NCI-H774 (cell line): ENCODE results near the gene ACER1.
"Not testable (repeated sequence)": the region's sequence is repeated elsewhere in the genome, so short reads cannot be mapped to it uniquely, and the experiment has no call there.

Source experiments
- DNase-seq: peaks from one replicate; lab custom pipeline; 2025; lab: John Stamatoyannopoulos, UW

ACER1 gene

DNA sequence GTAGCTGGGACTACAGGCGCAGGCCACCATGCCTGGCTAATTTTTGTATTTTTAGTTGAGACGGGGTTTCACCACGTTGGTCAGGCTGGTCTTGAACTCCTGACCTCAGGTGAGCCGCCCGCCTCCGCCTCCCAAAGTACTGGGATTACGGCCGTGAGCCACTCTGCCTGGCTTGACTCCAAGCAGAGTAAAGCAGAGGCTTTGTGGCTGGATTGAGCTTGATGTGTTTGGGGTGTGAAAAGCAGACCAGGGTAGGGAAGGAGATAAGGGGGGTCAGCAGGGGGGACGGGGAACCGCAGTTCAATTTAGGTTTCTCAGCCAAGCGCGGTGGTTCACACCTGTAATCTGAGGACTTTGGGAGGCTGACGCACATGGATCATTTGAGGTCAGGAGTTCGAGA is 23.8 kb upstream of the ACER1 start:
- no peak for DNase-seq

DNA sequence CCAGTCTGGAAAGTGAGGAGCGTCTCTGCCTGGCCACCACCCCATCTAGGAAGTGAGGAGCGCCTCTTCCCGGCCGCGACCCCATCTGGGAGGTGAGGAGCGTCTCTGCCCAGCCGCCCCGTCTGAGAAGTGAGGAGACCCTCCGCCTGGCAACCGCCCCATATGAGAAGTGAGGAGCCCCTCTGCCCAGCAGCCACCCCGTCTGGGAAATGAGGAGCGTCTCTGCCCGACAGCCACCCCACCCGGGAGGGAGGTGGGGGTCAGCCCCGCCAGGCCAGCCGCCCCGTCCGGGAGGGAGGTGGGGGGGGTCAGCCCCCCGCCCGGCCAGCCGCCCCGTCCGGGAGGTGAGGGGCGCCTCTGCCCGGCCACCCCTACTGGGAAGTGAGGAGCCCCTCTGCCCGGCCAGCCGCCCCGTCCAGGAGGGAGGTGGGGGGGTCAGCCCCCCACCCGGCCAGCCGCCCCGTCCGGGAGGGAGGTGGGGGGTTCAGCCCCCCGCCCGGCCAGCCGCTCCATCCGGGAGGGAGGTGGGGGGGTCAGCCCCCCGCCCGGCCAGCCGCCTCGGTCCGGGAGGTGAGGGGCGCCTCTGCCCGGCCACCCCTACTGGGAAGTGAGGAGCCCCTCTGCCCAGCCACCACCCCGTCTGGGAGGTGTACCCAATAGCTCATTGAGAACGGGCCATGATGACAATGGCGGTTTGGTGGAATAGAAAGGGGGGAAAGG is 22.1 kb upstream of the ACER1 start:
- not testable (repeated sequence) for DNase-seq

- no peak for DNase-seq
These were observed 20.8 kb upstream of the ACER1 start for GRCh38 chr19:6354098-6354674.

DNA sequence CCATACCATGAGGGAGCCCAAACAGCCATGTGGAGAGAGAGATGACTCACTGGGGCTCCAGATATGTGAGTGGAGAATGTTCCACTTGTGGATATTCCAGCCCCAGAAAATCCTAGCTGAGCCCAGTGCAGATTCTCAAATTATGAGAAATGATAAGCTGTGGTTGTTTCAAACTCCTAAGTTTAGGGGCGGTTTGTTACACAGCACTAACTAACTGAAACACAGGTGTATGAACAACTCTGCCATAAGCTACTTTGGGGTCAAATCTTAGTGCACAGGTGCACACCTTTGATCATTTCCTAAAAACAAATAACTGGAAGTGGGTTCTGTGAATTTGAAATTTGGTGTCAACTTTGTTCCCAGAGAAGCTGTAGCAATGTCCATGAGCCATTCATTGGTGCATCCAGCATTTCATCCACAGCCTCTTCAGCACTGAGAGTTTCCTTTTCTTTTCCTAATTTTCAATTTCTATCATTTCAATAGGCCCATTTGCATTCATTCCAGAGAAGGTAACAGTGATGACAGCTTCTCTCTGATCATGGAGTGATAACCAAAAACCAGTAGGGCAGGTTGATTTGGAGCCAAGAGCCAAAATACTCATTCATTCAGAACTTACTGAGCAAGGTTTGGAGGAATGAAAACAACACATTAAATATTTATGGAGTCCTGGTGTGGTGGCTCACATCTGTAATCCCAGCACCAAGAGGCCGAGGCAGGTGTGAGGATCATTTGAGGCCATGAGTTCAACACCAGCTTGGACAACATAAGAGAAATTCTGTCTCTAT is 19.2 kb upstream of the ACER1 start:
- DNase-seq = no peak

GRCh38 chr19:6350688-6351087 is 17.3 kb upstream of the ACER1 start:
- DNase-seq = peak; percentile 13

DNA sequence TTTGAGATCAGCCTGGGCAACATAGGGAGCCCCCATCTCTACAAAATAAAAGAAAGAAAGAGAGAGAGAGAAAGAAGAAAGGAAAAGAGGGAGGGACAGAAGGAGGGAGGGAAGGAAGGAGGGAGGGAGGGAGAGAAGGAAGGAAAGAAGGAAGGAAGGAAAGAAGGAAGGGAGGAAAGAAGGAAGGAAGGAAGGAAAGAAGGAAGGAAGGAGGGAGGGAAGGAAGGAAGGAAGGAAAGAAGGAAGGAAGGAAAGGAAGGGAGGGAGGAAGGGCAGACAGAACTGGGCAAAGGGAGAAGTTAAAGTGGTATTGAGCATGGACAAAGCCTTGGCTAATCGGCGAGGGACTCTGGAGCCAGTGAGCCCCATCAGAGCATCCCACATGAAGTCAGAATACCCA is 15.9 kb upstream of the ACER1 start:
- DNase-seq = not testable (repeated sequence)

- no peak for DNase-seq
These were observed 10.1 kb upstream of the ACER1 start for GRCh38 chr19:6343462-6343861.

- DNase-seq = no peak
These were observed 7.2 kb upstream of the ACER1 start for GRCh38 chr19:6340493-6341201.

- DNase-seq = no peak
These were observed 1.3 kb upstream of the ACER1 start for GRCh38 chr19:6334490-6335285.

DNA sequence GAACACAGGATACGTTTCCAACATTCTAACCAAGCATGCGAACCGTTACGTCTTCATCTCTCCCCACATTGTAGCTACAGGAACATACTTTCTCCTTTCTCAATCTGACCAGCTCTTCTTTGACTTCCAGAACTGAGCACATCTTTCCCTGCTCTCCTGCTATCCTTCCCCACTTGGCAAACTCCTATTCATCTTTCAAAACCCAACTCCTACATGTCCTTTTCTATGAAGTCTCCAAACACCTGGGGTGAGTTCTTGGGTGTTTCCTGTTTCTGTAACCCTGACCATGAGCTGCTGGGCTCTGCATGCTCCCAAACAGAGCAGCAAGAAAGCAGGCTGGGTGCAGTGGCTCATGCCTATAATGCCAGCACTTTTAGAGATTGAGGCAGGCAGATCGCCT is 6.6 kb downstream of the ACER1 start:
- no peak for DNase-seq

- no peak for DNase-seq
These were observed 7.8 kb downstream of the ACER1 start for GRCh38 chr19:6325614-6326013.

GRCh38 chr19:6324757-6325156 is 8.7 kb downstream of the ACER1 start:
- no peak for DNase-seq

DNA sequence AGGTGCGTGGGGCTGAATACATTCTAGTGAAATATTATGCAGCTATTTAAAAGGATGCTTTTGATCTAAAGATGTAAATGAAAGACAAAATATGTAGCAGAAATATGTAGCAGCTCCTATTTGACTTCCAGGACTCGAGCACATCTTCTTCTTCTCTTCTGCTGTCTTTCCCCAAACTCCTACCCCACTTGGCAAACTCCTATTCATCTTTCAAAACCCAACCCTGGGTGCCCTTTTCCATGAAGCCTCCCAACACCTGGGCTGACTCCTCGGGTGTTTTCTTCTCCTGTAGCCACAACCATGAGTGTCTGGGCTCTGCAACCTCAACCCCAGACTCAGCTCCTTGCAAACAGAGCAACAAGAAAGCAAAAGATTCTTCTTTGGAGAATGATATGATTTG is 11.1 kb downstream of the ACER1 start:
- DNase-seq = no peak

- DNase-seq = no peak
These were observed 14.0 kb downstream of the ACER1 start for GRCh38 chr19:6319376-6319775.

DNA sequence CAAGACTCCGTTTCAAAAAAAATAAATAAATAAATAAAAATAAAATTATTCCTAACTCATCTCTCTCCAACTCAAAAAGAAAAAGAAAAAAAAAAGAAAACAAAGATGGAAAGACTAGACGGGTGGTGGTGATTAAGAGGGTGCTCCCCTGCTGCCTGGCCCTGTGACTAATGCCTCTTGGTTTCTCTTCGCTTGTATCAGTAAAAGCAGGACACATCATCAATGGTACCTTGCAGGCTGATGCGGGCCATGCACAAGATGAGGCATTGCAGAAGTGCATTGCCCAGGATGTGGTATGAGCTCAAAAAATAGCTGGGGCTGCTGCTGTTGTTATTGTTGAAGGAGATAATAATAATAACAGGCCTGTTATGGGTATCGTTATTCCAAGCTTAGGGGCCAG is 14.6 kb downstream of the ACER1 start:
- DNase-seq = no peak

DNA sequence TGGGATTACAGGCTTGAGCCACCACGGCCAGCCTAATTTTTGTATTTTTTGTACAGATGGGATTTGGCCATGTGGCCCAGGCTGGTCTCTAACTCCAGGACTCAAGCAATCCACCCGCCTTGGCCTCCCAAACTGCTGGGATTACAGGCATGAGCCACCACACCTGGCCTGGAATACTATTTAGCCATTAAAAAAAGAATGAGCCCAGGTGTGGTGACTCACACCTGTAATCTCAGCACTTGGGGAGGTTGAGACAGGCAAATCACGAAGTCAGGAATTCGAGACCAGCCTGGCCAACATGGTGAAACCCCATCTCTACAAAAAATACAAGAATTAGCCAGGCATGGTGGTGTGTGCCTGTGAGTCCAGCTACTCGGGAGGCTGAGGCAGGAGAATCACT is 17.8 kb downstream of the ACER1 start:
- DNase-seq = not testable (repeated sequence)

GRCh38 chr19:6313398-6313969 is 19.9 kb downstream of the ACER1 start:
- no peak for DNase-seq

DNA sequence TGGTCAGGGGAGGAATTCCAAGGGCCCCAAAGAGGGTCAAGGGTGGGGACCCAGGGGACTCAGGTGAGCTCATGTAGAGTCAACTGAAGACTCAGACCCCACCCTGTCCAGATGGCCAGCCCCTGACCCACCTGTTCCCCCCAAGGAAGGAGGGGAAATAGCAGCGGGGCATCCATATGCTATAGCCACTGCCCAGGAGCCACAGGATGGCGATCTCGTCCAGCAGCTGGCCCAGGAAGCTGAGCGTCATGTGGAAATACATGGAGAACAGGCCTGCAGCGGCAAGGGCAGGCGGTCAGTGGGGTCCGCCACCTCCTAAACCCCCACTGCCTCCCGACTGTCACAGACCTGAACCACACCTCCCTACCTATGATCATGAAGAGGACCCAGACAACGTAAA is 21.4 kb downstream of the ACER1 start:
- no peak for DNase-seq

DNA sequence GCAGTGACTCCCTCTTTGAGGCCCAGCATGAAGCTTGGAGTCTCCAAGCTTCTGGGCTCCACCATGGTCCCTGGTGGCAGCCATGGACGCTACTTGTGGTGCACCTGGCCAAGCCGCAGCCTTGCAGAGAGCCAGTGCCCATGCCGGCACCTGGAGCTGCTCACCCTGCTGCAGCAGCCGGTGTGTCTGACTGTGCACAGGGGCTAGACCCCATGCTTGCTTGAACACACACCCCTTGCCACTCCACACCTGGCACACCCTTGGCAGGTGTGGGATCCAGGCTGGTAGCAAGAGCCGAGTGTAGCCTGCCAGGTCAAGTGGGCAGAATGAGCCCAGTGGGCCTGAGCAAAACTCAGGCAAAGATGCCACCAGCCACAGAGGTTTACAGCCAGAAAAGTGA is 35.0 kb downstream of the ACER1 start:
- DNase-seq = no peak

- no peak for DNase-seq
These were observed 36.2 kb downstream of the ACER1 start for GRCh38 chr19:6297202-6297601.

DNA sequence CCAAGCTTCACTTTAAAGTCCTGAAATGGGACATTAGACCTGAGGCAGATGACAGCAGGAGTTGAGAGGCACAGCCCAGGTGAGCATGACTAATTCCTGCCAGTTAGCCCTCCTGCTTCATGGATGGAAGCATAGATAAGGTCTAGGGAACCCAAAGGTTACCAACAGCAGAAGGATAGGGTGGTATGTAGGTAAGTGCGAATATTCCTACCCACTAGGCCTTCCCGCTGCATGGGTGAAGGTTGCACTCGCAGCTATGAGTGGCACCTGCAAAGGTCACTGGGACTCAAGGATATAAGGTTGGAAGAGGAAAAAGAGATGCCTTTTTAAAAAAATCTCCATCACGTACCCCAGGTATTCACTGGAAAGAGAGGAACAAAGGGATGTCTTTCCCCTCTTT is 41.4 kb downstream of the ACER1 start:
- DNase-seq = no peak
